Raji (cell line): ENCODE measurements around the gene SEMA3G.

Experiments
- POLR2A ChIP-seq: IDR thresholded peaks from 2 replicates; pipeline ENCODE4 v1.6.1; 2011; ENCODE audit warnings: low read depth, low read length, control low read depth; ENCODE audit not compliant: insufficient read depth

Gene SEMA3G

DNA sequence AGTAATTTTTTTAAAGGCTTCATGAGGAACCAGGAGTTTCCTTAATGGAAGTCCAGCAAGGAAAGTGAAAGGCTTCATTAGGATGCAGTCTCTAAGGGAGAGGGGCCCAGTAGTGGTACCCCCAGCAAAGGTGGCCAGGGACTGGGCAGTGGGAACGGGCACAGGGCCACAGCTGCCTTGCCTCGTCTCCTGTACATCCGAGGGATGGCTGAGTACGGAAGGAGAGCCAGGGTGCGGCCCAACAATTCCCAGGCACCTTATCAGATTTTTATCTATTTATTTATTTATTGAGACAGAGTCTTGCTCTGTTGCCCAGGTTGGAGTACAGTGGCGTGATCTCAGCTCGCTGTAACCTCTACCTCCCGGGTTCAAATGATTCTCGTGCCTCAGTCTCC, 14.5 kb downstream of the SEMA3G start:
- no peak for TF ChIP-seq POLR2A

DNA sequence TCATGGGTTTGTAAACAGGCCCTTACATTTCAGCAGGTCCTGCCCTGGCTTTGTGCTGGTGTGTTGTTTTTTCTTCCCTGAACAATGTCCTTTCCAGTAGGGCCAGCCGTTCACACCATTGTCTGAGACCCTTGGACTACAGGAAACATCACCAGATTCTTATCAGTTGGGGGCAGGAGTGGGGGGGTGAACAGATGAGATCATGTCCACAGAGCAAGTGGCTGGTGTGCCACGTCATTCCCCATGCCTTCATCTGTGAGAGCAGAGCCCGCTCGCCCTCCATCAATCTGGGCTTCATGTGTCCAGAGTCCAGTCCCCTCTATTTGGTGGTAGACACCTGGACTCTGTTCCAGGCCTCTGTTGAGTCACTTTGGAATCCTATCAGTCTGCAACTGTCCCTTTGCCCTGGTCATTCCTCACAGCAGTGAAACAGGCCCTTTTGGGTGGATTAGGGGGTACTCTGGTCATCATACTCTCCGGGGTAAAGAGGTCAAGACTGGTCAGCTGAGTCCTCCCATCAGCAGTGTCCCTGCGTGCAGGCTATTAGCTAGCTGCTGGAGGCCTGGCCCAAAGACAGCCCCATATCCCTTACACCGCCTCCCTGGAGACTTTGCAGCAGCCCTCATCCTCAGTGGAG, 15.0 kb downstream of the SEMA3G start:
- TF ChIP-seq POLR2A = no peak

DNA sequence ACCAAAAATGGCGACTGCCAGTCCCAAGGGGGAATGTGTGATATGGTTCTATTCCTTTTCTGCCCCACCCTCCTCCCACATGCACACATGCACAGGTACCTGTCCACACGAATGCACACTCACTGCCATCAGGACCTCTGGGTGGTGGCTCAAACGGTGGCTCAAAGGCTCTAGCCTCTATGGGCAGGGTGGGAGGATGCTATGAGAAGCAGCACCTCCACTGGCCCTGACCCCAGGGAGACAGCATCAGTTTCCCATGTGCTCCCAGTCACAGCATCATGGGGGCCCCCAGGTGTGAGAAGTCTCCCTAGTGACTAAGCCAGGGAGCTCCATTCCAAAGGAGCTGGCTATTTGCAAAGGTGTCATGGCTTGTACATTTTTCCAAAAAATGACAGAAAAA, 15.9 kb downstream of the SEMA3G start:
- no peak for TF ChIP-seq POLR2A

DNA sequence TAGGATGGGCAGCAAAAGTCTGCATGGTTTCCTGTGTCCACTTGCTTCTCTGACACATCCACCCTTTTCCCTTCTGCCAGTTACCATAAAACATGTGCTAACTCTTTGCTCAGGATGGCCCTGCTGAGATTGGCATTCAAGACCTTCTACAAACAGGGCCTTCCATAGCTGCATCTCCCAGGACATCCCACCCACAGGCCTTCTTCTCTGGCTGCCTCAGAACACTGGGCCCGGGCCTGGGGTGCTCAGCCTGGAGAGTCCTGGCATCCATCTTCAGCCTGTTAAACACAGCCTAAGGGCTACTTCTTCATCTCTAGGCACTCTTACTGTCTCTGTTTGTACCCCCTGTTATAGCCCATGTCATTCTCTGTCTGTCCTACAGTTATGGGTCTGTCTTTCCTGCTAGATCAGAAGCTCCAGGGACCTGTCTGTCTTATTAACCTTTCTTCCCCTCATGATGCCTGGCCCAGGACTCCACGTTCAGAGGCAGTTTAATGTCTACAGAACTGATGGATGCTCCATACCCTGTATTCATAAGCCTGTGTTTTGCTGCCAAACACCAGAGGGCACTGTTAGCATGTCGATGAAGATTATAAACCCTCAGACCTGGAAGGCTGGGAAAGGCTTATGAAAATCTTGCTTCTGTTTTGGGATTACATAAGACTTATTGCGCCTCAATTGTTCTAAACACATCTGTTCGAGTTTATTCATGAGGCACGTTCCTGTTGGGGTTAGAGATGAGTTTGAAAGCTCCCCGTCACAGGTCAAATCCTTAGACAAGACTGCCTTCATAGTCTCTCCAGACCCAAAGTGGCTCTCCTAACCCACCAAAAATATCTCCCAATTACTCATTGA, 16.5 kb downstream of the SEMA3G start:
- no peak for TF ChIP-seq POLR2A

DNA sequence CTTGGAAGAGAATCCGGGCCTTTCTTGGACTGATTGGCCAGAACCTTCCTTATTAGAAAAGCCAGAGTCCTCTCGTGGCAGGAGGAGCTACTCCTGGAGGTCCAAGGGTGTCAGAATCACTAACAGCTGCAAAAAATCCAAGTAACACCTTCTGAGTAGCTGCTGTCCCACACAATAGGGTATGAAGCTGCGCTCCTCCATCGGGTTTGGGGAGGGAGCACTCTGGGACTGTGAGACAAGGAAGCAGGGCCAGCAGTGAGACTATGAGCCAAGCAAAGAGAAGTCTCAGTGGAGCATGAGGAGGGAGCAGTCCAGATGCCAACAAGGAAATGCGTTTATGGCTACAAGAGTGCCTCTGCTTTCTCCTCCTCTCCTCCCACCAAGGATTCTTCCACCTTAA, 21.7 kb downstream of the SEMA3G start:
- TF ChIP-seq POLR2A = no peak

DNA sequence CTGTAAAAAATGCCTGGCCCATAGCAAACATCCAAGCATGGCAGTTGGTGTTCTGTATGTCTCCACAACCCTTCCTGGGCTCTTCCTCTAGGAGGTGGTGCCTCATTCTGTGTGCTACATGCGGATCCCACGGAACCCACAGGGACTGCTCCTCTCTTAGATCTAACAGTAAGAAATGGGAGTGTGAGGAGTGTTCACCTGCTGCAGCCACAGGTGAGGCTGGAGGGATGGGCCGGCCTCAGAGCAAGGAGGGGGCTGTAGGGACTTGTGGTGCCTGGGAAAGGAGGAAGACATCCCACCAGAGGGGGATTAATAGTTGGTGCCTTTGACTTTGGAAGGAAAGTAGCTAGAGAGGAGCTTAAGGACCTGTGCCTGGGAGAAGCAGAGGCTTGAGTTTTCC, 22.2 kb downstream of the SEMA3G start:
- TF ChIP-seq POLR2A = no peak

DNA sequence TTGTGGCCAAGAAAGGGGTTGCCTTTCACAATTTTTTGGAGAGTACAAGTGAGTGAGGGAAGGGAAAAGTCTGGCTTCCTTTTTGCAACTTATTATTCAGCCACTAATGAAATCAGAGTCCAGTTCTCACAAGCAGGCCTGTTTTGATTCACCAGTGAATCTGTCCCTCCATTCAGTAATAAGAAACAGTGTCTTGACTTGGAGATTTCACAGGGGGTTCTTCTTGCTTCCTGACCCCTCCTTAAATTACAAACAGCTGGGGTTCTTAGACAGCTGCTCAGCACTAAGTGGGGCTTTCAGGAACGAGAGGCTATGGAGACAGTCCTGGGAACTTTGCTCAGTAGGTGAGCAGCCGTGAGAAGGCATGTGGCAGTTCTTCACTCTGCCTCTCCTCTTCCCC, 24.5 kb downstream of the SEMA3G start:
- TF ChIP-seq POLR2A = no peak

DNA sequence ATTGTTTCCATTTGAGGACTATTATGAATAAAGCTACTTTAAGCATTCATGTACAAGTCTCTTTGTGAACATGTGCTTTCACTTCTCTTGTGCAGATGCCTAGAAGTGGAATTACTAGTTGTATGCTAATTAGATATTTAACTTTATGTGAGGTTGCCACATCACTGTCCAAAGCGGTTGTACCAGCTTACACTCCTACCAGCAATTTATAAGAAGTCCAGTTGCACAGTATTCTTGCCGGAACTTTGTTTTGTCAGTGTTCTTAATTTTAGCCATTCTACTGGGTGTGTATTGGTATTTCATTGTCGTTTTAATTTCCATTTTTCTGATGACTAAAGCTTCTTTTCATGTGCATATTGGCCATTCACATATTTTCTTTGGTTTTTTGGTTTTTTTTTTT, 29.1 kb downstream of the SEMA3G start:
- no peak for TF ChIP-seq POLR2A

DNA sequence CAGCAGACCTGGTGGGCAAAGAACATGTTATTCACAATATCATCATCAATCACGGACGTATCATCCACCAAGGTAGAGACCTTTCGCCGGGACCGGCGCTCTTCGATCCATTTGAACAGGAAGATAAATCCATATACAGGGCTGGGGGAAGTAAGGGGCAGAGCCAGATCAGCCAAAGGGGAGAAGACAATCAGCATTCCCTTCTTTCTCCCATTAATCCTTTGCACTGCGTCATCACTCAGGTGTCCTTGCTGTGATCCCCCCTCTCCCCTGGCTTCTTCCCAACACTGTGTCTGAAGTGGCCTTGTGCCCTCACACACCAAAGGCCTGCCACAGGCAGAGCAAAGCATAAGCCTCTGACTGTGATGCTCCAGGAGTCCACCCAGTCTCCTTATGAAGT, 36.4 kb downstream of the SEMA3G start:
- no peak for TF ChIP-seq POLR2A

DNA sequence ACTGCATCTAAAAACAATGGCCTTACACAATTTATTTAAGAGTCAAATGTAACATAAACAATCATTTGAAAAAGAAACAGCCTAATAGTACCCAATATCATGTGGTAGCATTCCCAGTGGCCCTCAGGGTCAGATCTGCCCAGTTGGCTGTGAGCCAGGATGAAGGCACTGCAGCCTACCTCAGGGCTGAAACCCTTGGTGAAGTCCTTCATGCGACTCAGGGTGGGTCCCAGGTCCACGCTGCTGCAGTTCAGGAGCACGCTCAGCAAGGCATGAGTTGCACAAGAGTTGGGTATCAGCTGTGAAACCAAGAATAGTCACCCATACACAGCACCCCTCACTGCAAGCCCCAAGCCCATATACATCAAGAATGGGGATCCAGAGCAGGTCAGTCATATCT, 37.1 kb downstream of the SEMA3G start:
- TF ChIP-seq POLR2A = no peak

DNA sequence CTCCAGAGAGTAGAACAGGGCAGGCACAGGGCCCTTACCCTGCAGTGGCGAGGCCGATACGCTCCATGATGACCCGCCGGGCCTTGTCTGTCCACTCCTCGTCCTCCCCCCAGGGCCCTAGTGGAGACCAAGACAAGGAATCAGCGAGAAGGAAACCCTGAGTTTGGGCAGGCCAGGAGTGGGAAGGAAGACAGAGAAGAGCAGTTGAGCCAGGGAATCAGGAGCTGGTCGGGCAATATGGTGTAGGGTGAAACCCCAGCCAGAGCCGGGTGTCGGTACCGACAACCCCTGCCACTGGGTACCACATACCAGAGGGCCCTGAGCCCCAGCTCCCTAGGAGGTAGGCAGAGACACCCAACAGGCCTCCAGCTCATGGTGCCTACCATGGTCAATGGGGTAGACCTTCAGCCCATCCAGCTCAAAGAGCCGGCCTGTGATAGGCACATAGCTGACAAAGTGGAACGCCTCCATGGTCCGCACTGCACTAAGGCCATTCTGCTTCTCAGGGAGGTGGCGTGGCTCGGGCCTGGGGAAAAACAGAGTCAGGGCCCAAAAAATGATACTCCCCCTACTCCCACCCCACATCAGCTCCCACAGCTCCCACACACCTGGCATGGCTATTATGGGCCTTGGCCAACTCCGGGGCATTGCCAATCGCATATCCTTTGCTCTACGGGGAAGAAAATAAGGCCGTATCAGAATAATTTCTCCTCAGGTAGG, 38.0 kb downstream of the SEMA3G start:
- TF ChIP-seq POLR2A = no peak

DNA sequence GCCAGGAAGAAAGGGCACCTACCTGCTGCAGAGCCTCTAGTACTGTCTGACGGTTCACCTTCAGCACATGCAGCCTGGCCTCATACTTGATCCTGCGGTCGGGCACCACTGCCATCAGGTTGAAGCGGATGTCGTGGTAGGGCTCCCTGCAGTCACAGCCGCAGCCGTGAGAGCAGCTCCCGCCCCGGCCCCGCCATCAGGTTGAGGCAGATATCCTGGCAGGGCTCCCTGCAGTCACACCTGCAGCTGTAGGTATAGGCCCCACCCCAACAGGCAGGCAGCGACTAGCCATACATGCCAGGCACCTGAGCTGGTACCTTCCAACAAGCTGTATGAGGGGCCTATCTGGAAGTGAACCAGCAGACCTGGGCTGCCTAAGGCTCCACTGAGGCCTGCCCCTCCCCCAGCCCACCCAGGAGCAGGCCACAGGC, 38.7 kb downstream of the SEMA3G start:
- TF ChIP-seq POLR2A = no peak

DNA sequence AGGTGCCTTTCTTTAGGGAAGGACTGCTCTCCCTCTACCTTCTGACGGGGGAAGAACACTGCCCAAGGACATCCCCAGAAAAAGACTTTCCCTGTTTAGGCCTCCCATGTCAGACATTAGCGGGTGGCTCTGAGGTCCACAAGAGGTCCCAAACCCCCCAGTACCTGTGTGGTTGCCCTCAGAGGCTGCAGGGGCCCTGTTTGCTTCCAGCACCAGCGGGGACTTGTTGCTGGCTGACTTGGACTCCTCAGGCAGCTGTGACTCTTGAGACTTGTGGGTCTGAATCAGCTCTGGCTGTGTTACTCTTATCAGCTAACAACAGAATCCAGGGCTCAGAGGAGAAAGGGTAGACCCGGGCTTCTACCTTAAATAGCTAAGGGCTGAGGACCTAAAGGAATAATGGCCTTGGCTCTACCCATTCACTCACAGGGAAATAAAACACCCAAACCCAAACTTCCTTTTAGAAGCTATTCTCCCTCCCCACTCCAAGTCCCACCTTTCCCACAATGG, 39.2 kb downstream of the SEMA3G start:
- no peak for TF ChIP-seq POLR2A

DNA sequence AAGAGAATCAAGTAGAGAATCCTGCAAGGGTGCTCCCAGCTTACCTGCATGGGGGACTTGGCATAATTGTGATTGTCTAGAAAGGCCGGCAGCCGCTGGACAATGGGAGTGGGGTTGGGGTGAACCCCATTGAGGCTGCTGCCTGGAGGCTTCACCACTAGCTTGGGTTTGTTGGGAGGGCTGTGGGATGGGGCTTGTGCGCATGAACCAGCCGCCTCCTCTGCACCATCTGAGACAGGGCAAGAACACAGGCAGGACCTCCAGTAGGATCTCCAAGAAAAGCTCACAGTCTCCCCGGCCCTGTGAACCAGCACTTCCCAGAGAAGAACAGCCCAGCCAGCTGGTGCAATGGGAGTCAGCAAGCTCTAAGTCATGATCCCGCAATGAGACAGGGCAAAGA, 39.8 kb downstream of the SEMA3G start:
- no peak for TF ChIP-seq POLR2A

DNA sequence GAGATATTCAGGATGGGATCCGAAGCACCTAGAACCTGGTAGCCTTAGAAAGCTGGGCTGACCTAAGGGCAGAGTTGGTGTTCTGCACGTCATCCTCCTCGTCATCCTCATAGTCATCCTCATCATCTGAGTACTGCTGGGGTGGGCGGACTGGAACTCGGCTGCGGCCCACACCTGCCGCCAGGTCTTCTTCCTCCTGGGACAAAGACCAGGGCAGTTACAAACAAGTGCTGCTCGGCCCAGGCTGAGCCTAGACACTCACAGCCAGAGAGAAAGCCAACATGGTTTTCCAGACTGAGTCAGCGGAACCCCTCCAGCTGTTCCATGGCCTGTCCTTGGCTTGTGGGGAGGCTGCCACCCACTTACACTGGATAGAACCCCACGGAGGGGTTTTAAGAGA, 40.5 kb downstream of the SEMA3G start:
- no peak for TF ChIP-seq POLR2A

DNA sequence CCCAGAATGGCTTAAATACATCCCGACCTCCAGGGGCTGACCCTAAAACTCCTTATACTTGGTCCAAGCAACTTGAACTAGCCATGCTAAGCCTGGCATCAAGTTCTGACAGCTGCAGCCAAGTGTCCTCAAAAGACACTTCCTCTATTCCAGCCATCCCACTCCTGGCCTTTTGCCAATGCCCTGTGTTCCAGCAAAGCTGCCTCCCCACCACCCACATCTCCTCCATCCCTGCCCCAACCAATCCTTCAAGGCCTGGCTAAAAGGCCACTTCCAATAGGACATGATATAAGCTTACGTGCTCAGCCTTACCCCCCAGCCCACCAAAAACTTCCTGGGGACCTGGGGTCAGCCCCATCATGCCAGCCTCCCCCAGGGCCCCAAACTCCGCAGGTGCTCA, 40.9 kb downstream of the SEMA3G start:
- TF ChIP-seq POLR2A = no peak
